ENCODE results near the gene SECTM1. TPM values are rescaled to one million over a fixed set of nuclear protein-coding genes. Genes with fewer than 3 reads are reported as not detected.

SECTM1 gene
- total RNA-seq, 1 experiment from 2014 or later = 61.7 TPM

DNA sequence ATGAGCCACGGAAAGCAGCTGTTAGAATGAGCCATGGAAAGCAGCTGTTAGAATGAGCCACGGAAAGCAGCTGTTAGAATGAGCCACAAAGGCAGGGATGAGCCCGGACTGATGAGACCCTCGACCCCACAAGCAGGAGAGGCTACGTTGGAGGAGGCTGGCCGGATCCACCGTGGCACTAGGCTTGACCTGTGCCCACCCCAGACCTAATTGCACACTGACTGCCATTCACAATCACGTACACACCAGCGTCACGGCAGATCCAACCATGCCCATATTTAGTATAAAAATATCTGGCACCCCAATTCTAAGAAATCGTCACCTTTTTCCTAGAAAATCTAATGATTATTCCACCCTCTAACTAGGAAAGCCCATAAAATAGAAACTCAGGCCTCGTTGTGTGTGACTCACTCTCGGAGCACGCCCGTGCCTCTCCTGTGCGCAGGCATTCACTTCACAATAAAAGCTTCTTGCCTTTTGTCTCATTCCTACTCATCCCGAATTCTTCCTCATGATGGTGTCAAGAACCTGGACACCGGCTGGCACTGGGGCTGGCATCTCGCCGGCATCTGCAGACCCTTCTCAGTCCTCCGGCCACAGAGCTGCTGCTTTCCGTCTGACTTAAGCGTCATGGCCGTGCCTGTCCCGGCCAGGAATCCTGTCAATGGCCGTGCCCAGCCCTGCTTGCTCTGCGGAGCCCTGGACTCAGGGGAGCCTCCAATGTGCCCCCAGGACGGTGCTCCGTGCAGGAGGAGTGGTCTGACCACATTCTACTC is 5.5 kb upstream of the SECTM1 start:
- no peaks in the 10 kb centered on the region for H3K9me2 ChIP-seq (replicated peaks; ENCODE audit: low read length)
- peaks cover 10% of the 10 kb centered on the region for H3K79me2 ChIP-seq (ENCODE audit: low read length)
- H3F3A ChIP-seq (ENCODE audit: low read length, unreplicated experiment) = peaks cover 3% of the 10 kb centered on the region
- no peaks in the 10 kb centered on the region for H3K36me3 ChIP-seq (ENCODE audit: low read depth, low read length)
- no peaks in the 10 kb centered on the region for H4K20me1 ChIP-seq (ENCODE audit: low read length)
- ChIA-PET POLR2A (ENCODE audit: unreplicated experiment) (no interaction called here), CTCF (no interaction called here)
- TF ChIP-seq, protein P1, sequence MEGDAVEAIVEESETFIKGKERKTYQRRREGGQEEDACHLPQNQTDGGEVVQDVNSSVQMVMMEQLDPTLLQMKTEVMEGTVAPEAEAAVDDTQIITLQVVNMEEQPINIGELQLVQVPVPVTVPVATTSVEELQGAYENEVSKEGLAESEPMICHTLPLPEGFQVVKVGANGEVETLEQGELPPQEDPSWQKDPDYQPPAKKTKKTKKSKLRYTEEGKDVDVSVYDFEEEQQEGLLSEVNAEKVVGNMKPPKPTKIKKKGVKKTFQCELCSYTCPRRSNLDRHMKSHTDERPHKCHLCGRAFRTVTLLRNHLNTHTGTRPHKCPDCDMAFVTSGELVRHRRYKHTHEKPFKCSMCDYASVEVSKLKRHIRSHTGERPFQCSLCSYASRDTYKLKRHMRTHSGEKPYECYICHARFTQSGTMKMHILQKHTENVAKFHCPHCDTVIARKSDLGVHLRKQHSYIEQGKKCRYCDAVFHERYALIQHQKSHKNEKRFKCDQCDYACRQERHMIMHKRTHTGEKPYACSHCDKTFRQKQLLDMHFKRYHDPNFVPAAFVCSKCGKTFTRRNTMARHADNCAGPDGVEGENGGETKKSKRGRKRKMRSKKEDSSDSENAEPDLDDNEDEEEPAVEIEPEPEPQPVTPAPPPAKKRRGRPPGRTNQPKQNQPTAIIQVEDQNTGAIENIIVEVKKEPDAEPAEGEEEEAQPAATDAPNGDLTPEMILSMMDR (conservative IDR thresholded peaks at IDR 0.05; ENCODE audit: low read depth, low read length) = no peak
- TF ChIP-seq EZH2 (IDR thresholded peaks at IDR 0.05; ENCODE audit: low read length, unreplicated experiment) = no peak
- no peak for TF ChIP-seq EZH2phosphoT487 (IDR thresholded peaks at IDR 0.05; ENCODE audit: borderline replicate concordance, low read length)
- peak overlapping the region; percentile 12; the same call in 1 of the 2 replicates for H3K9ac ChIP-seq (ENCODE audit: low read length)
- H3K27ac ChIP-seq (ENCODE audit: low read length) = peak overlapping the region; percentile 54
- intact Hi-C loops (cut with micrococcal nuclease) = no loop called here
- H3K4me3 ChIP-seq (ENCODE audit: low read length) = peak overlapping the region; percentile 54
- peak; percentile 75 for ATAC-seq
- H3K27me3 ChIP-seq (ENCODE audit: low read length) = no peaks in the 10 kb centered on the region
- peak overlapping the region; percentile 73 for H2AFZ ChIP-seq (ENCODE audit: low read length)
- peaks cover 31% of the 10 kb centered on the region for H3K4me1 ChIP-seq (ENCODE audit: insufficient read depth, low read length)
- no peaks in the 10 kb centered on the region for H3K9me3 ChIP-seq (ENCODE audit: low read length)
- BruUV-seq (replicated peaks) = TSS peak; percentile 33
- DNase-seq = peak; percentile 89
- H3K4me2 ChIP-seq (ENCODE audit: low read length) = peak overlapping the region; percentile 77

DNA sequence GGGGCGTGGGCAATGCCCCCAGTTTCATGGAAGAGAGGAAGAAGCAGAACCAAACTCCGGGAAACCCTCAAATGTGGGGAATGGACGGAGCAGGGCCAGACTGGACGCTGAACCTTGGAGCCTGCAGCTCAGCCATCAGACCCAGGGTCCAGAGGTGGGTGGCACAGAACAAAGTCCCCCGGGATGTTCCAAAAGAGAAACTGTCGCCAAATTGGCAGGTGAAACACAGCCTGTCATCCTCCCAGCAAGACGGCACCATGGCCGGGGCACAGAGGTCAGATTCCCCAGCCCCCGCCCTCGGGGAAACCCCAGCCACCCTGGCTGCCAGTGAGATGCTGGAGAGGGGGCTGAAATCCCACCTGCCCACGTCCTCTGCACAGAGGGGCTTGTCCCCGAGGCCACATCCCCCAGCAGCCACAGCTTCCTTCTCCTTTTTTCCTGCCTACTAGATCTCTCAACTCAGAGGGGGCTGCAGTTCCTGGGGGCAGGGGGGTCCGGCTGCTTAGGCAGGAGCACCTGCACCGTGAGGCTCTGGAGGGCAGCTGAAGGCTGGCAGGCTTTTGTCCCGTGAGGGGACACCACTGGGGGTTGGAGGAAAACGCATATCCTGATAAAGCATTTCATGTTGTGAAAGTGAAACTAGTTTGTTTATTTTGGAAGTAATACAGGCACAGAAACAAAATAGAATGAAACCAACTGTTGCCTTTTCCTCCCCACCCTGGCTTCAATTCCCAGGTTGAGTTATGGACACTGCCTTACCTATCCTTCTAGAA is 1.2 kb upstream of the SECTM1 start:
- Histone ChIP-seq H2AFZ (ENCODE audit: low read length) (peak overlapping the region; percentile 17; the same call in 1 of the 2 replicates), H3K9me2 (replicated peaks; ENCODE audit: low read length) (no peaks in the 10 kb centered on the region), H3K4me3 (ENCODE audit: low read length) (peak overlapping the region; percentile 76), H3K4me1 (ENCODE audit: insufficient read depth, low read length) (peaks cover 57% of the 10 kb centered on the region), H3K36me3 (ENCODE audit: low read depth, low read length) (no peaks in the 10 kb centered on the region), H3K4me2 (ENCODE audit: low read length) (peak overlapping the region; percentile 99), H3K27ac (ENCODE audit: low read length) (peak overlapping the region; percentile 69), H3F3A (ENCODE audit: low read length, unreplicated experiment) (peaks cover 3% of the 10 kb centered on the region), H3K9me3 (ENCODE audit: low read length) (no peaks in the 10 kb centered on the region), H4K20me1 (ENCODE audit: low read length) (no peaks in the 10 kb centered on the region), H3K9ac (ENCODE audit: low read length) (peak overlapping the region; percentile 59), H3K27me3 (ENCODE audit: low read length) (no peaks in the 10 kb centered on the region), H3K79me2 (ENCODE audit: low read length) (peaks cover 27% of the 10 kb centered on the region)
- ChIA-PET POLR2A (ENCODE audit: unreplicated experiment) (no interaction called here), CTCF (no interaction called here)
- TSS peak; percentile 20 for BruUV-seq (replicated peaks)
- no peak for ATAC-seq
- DNase-seq = peak; percentile 49
- intact Hi-C loops (cut with micrococcal nuclease) = loop anchor here (5.0 kb wide), 1 partner anchor 38 kb away; no protein-coding TSS in a partner anchor
- no peak for TF ChIP-seq EZH2phosphoT487 (IDR thresholded peaks at IDR 0.05; ENCODE audit: borderline replicate concordance, low read length)
- no peak for TF ChIP-seq EZH2 (IDR thresholded peaks at IDR 0.05; ENCODE audit: low read length, unreplicated experiment)
- TF ChIP-seq, protein P1 (conservative IDR thresholded peaks at IDR 0.05; ENCODE audit: low read depth, low read length) = no peak

Data from PC-3 (cell line).